GM12874 (cell line): ENCODE results near the gene ASB16.

Source experiments
- CTCF ChIP-seq: IDR thresholded peaks from 2 replicates; pipeline ENCODE4 v1.5.1; 2011; ENCODE audit warnings: low read depth, mild to moderate bottlenecking, control low read depth, low read length, moderate library complexity; ENCODE audit not compliant: insufficient read depth

ASB16 gene

GRCh38 chr17:44203731-44204440 is 33.4 kb downstream of the ASB16 start:
- TF ChIP-seq CTCF, result peak; percentile 73

- no peak for TF ChIP-seq CTCF
Measured at GRCh38 chr17:44204441-44204882, 34.0 kb downstream of the ASB16 start.

GRCh38 chr17:44205962-44206824 is 35.7 kb downstream of the ASB16 start:
- 0 out of 2 replicates have a peak, but pooled peaks have one; percentile 5 for TF ChIP-seq CTCF

- TF ChIP-seq CTCF, result no peak
Measured at GRCh38 chr17:44206825-44207155, 36.3 kb downstream of the ASB16 start.

GRCh38 chr17:44207319-44207718 is 36.8 kb downstream of the ASB16 start:
- TF ChIP-seq CTCF, result no peak

- no peak for TF ChIP-seq CTCF
Measured at GRCh38 chr17:44207743-44208142, 37.2 kb downstream of the ASB16 start.

- no peak for TF ChIP-seq CTCF
Measured at GRCh38 chr17:44209786-44210341, 39.4 kb downstream of the ASB16 start.
